ENCODE measurements around the gene RNASE8. TPM values are rescaled to one million over a fixed set of nuclear protein-coding genes. Genes with fewer than 3 reads are reported as not detected.

RNASE8 gene
- total RNA-seq, 2 experiments from 2014 or later = not detected

GRCh38 chr14:21056520-21057163, 980 bp upstream of the RNASE8 start:
- no peaks in the 10 kb centered on the region for H3K9me3 Mint-ChIP-seq
- peaks cover 6% of the 10 kb centered on the region for H3K4me1 Mint-ChIP-seq (ENCODE audit: low read depth)
- no peak for DNase-seq
- no peak overlapping the region for H3K4me3 Mint-ChIP-seq
- POLR2A ChIA-PET = no interaction called here
- no peaks in the 10 kb centered on the region for H3K36me3 Mint-ChIP-seq
- intact Hi-C loops (cut with micrococcal nuclease) = no loop called here
- no peak overlapping the region for H3K27ac Mint-ChIP-seq
- CTCF ChIA-PET = interaction anchor here (1.1 to 1.7 kb wide), 3 partner anchors 38 to 58 kb away, joined by 3 to 5 read pairs (median 3); partner anchors contain the start of gene SLC39A2
- H3K27me3 Mint-ChIP-seq = peaks cover 6% of the 10 kb centered on the region

- intact Hi-C loops (cut with micrococcal nuclease) = no loop called here
- ChIA-PET POLR2A (no interaction called here), CTCF (interaction anchor here (1.5 to 1.8 kb wide), 2 partner anchors 33 to 44 kb away, joined by 5 read pairs; no protein-coding TSS in a partner anchor)
- H3K27ac Mint-ChIP-seq = no peak overlapping the region
- H3K27me3 Mint-ChIP-seq = peaks cover 11% of the 10 kb centered on the region
- no peaks in the 10 kb centered on the region for H3K36me3 Mint-ChIP-seq
- DNase-seq = no peak
- H3K4me1 Mint-ChIP-seq (ENCODE audit: low read depth) = peaks cover 4% of the 10 kb centered on the region
- no peak overlapping the region for H3K4me3 Mint-ChIP-seq
- H3K9me3 Mint-ChIP-seq = no peaks in the 10 kb centered on the region
These were observed 1.3 kb downstream of the RNASE8 start for GRCh38 chr14:21058903-21059302.

- H3K27me3 Mint-ChIP-seq = peaks cover 11% of the 10 kb centered on the region
- H3K36me3 Mint-ChIP-seq = no peaks in the 10 kb centered on the region
- H3K4me1 Mint-ChIP-seq (ENCODE audit: low read depth) = no peaks in the 10 kb centered on the region
- no peak overlapping the region for H3K4me3 Mint-ChIP-seq
- ChIA-PET POLR2A (no interaction called here), CTCF (interaction anchor here (3.5 kb wide), 1 partner anchor 45 kb away, joined by 14 read pairs; no protein-coding TSS in a partner anchor)
- intact Hi-C loops (cut with micrococcal nuclease) = no loop called here
- no peaks in the 10 kb centered on the region for H3K9me3 Mint-ChIP-seq
- no peak overlapping the region for H3K27ac Mint-ChIP-seq
- DNase-seq = no peak
These were observed 2.4 kb downstream of the RNASE8 start for GRCh38 chr14:21059842-21060613.

GRCh38 chr14:21060614-21061346, 3.2 kb downstream of the RNASE8 start:
- intact Hi-C loops (cut with micrococcal nuclease) = no loop called here
- no peak overlapping the region for H3K4me3 Mint-ChIP-seq
- no peaks in the 10 kb centered on the region for H3K36me3 Mint-ChIP-seq
- no peaks in the 10 kb centered on the region for H3K4me1 Mint-ChIP-seq (ENCODE audit: low read depth)
- POLR2A ChIA-PET = no interaction called here
- no peaks in the 10 kb centered on the region for H3K9me3 Mint-ChIP-seq
- peaks cover 14% of the 10 kb centered on the region for H3K27me3 Mint-ChIP-seq
- no peak for DNase-seq
- no peak overlapping the region for H3K27ac Mint-ChIP-seq
- CTCF ChIA-PET = interaction anchor here (3.5 kb wide), 1 partner anchor 46 kb away, joined by 14 read pairs; no protein-coding TSS in a partner anchor

- CTCF ChIA-PET = interaction anchor here (0.8 to 3.5 kb wide), 3 partner anchors 10 to 47 kb away, joined by 3 to 15 read pairs (median 14); no protein-coding TSS in a partner anchor
- POLR2A ChIA-PET = no interaction called here
- Mint-ChIP-seq H3K4me3 (no peak overlapping the region), H3K27ac (no peak overlapping the region), H3K27me3 (peaks cover 17% of the 10 kb centered on the region), H3K36me3 (no peaks in the 10 kb centered on the region), H3K9me3 (no peaks in the 10 kb centered on the region), H3K4me1 (ENCODE audit: low read depth) (no peaks in the 10 kb centered on the region)
- intact Hi-C loops (cut with micrococcal nuclease) = no loop called here
- no peak for DNase-seq
These were observed 3.7 kb downstream of the RNASE8 start for GRCh38 chr14:21061347-21061668.

- Mint-ChIP-seq H3K27ac (no peak overlapping the region), H3K27me3 (peaks cover 33% of the 10 kb centered on the region), H3K4me3 (no peak overlapping the region), H3K9me3 (no peaks in the 10 kb centered on the region), H3K36me3 (no peaks in the 10 kb centered on the region), H3K4me1 (ENCODE audit: low read depth) (peaks cover under 1% of the 10 kb centered on the region)
- POLR2A ChIA-PET = no interaction called here
- CTCF ChIA-PET = interaction anchor here (3.0 to 3.5 kb wide), 2 partner anchors 29 to 49 kb away, joined by 14 to 15 read pairs; no protein-coding TSS in a partner anchor
- DNase-seq = no peak
- intact Hi-C loops (cut with micrococcal nuclease) = no loop called here
These were observed 5.9 kb downstream of the RNASE8 start for GRCh38 chr14:21063479-21063878.

- Mint-ChIP-seq H3K4me3 (no peak overlapping the region), H3K36me3 (no peaks in the 10 kb centered on the region), H3K9me3 (no peaks in the 10 kb centered on the region), H3K27ac (no peak overlapping the region), H3K4me1 (ENCODE audit: low read depth) (peaks cover 30% of the 10 kb centered on the region), H3K27me3 (peaks cover 55% of the 10 kb centered on the region)
- intact Hi-C loops (cut with micrococcal nuclease) = no loop called here
- POLR2A ChIA-PET = interaction anchor here (2.6 kb wide), 1 partner anchor 37 kb away, joined by 10 read pairs; no protein-coding TSS in a partner anchor
- DNase-seq = no peak
- CTCF ChIA-PET = interaction anchor here (0.7 to 4.6 kb wide), 10 partner anchors 17 to 96 kb away, joined by 3 to 86 read pairs (median 8); no protein-coding TSS in a partner anchor
These were observed 9.4 kb downstream of the RNASE8 start for GRCh38 chr14:21066882-21067502.

GRCh38 chr14:21068521-21069387, 11.1 kb downstream of the RNASE8 start:
- DNase-seq = peak; percentile 62
- intact Hi-C loops (cut with micrococcal nuclease) = loop anchor here (1.0 kb wide), 1 partner anchor 36 kb away; no protein-coding TSS in a partner anchor
- H3K9me3 Mint-ChIP-seq = no peaks in the 10 kb centered on the region
- CTCF ChIA-PET = interaction anchor here (0.6 to 4.6 kb wide), 19 partner anchors 11 to 162 kb away, joined by 3 to 86 read pairs (median 6); partner anchors contain the start of genes TMEM253 and ZNF219
- no peaks in the 10 kb centered on the region for H3K36me3 Mint-ChIP-seq
- no peak overlapping the region for H3K27ac Mint-ChIP-seq
- H3K4me1 Mint-ChIP-seq (ENCODE audit: low read depth) = peaks cover 33% of the 10 kb centered on the region
- H3K4me3 Mint-ChIP-seq = peak overlapping the region; percentile 36
- POLR2A ChIA-PET = interaction anchor here (2.6 kb wide), 1 partner anchor 35 kb away, joined by 10 read pairs; no protein-coding TSS in a partner anchor
- peaks cover 56% of the 10 kb centered on the region for H3K27me3 Mint-ChIP-seq

- peak overlapping the region; percentile 69 for H3K4me3 Mint-ChIP-seq
- H3K36me3 Mint-ChIP-seq = no peaks in the 10 kb centered on the region
- POLR2A ChIA-PET = interaction anchor here (1.0 to 2.6 kb wide), 2 partner anchors 28 to 34 kb away, joined by 4 to 10 read pairs; no protein-coding TSS in a partner anchor
- CTCF ChIA-PET = interaction anchor here (1.1 to 4.6 kb wide), 19 partner anchors 10 to 161 kb away, joined by 3 to 86 read pairs (median 9); partner anchors contain the start of genes TMEM253 and ZNF219
- H3K27me3 Mint-ChIP-seq = peaks cover 56% of the 10 kb centered on the region
- no peaks in the 10 kb centered on the region for H3K9me3 Mint-ChIP-seq
- H3K27ac Mint-ChIP-seq = no peak overlapping the region
- intact Hi-C loops (cut with micrococcal nuclease) = no loop called here
- DNase-seq = no peak
- peaks cover 33% of the 10 kb centered on the region for H3K4me1 Mint-ChIP-seq (ENCODE audit: low read depth)
These were observed 11.9 kb downstream of the RNASE8 start for GRCh38 chr14:21069388-21070082.

GRCh38 chr14:21070083-21070609, 12.5 kb downstream of the RNASE8 start, which contains the start of gene ARHGEF40:
TSS of gene ARHGEF40 (plus strand) at chr14:21070304. CDS start at chr14:21070397, 93 bp downstream.
- intact Hi-C loops (cut with micrococcal nuclease) = no loop called here
- Mint-ChIP-seq H3K4me3 (peak within 1 kb of the TSS; percentile 69), H3K9me3 (no peaks in the 10 kb centered on the region), H3K27me3 (peaks cover 56% of the 10 kb centered on the region), H3K27ac (no peak within 1 kb of the TSS), H3K4me1 (ENCODE audit: low read depth) (peaks cover 33% of the 10 kb centered on the region), H3K36me3 (no peaks in the 10 kb centered on the region)
- CTCF ChIA-PET = interaction anchor here (1.2 to 3.7 kb wide), 11 partner anchors 9 to 99 kb away, joined by 3 to 51 read pairs (median 8); partner anchors contain the start of gene ZNF219
- DNase-seq = peak; percentile 36
- POLR2A ChIA-PET = interaction anchor here (1.0 to 1.2 kb wide), 2 partner anchors 27 to 33 kb away, joined by 3 to 4 read pairs; no protein-coding TSS in a partner anchor
